GM21737 (cell line): ENCODE results near the gene HIC1.
A peak's percentile ranks its signal among the peaks of the same experiment; 100 is the strongest.
"Not testable (repeated sequence)": the region's sequence is repeated elsewhere in the genome, so short reads cannot be mapped to it uniquely, and the experiment has no call there.

Experiments used
- ATAC-seq: cut with Tn5 transposase; IDR thresholded peaks from one replicate; pipeline ENCODE4 v1.9.1; 2021; ENCODE audit warnings: mild to moderate bottlenecking, moderate library complexity; ENCODE audit not compliant: unreplicated experiment

HIC1 gene

GRCh38 chr17:2054512-2055291, at the start of gene HIC1:
TSS of gene HIC1 (plus strand) at chr17:2055103. CDS start at chr17:2056691, 1,588 bp downstream.
- peak; percentile 36 for ATAC-seq

GRCh38 chr17:2008332-2009126, 46.4 kb upstream of the HIC1 start:
- no peak for ATAC-seq

GRCh38 chr17:2009737-2010136, 45.2 kb upstream of the HIC1 start:
- no peak for ATAC-seq

GRCh38 chr17:2011411-2012371, 43.2 kb upstream of the HIC1 start:
- no peak for ATAC-seq

- no peak for ATAC-seq
Measured at GRCh38 chr17:2012499-2012898, 42.4 kb upstream of the HIC1 start.

GRCh38 chr17:2013220-2013993, 41.5 kb upstream of the HIC1 start:
- ATAC-seq: not testable (repeated sequence)

- no peak for ATAC-seq
Measured at GRCh38 chr17:2013994-2014317, 40.9 kb upstream of the HIC1 start.

- ATAC-seq: no peak
Measured at GRCh38 chr17:2015314-2015713, 39.6 kb upstream of the HIC1 start.

GRCh38 chr17:2016494-2016893, 38.4 kb upstream of the HIC1 start:
- ATAC-seq: no peak

- no peak for ATAC-seq
Measured at GRCh38 chr17:2017274-2017941, 37.5 kb upstream of the HIC1 start.

- ATAC-seq: no peak
Measured at GRCh38 chr17:2018716-2019510, 36.0 kb upstream of the HIC1 start.

- ATAC-seq: no peak
Measured at GRCh38 chr17:2019723-2020122, 35.2 kb upstream of the HIC1 start.

GRCh38 chr17:2020721-2021120, 34.2 kb upstream of the HIC1 start:
- ATAC-seq: no peak

GRCh38 chr17:2022647-2023240, 32.2 kb upstream of the HIC1 start:
- no peak for ATAC-seq

- no peak for ATAC-seq
Measured at GRCh38 chr17:2023256-2023655, 31.6 kb upstream of the HIC1 start.

- ATAC-seq: no peak
Measured at GRCh38 chr17:2023692-2024571, 31.0 kb upstream of the HIC1 start.

- ATAC-seq: no peak
Measured at GRCh38 chr17:2024572-2025219, 30.2 kb upstream of the HIC1 start.
